HEK293 (cell line): ENCODE results near the gene CACNA1H.

Experiments used
- CTCF ChIA-PET: fragments of 350-600 bp; formaldehyde crosslinking; extraction: SDS; loops from one replicate; lab custom pipeline; 2021; ENCODE audit warnings: antibody characterized with exemption; lab: Yijun Ruan, JAX
- POLR2A ChIA-PET: fragments of 300-600 bp; formaldehyde crosslinking; extraction: SDS; loops from one replicate; lab custom pipeline; 2020; ENCODE audit warnings: antibody characterized with exemption, inconsistent platforms; lab: Yijun Ruan, JAX
- H3K27ac ChIP-seq: fragments of 200-500 bp; sonication (Bioruptor generic); 2 replicates; pipeline ENCODE4 v1.5.1; 2014; ENCODE audit warnings: low read depth, low read length, control low read depth, inconsistent platforms; ENCODE audit errors: extremely low read depth
- H3K36me3 ChIP-seq, 2 experiments: fragments of 200-500 bp in 1 of 2; sonication (Bioruptor generic) in 1 of 2; 1 replicate in 1 of 2; 2 replicates in 1 of 2; pipeline ENCODE4 v1.5.1; 2014 to 2017; ENCODE audit warnings: inconsistent platforms in 2 of 2, low read length in 2 of 2; ENCODE audit not compliant: control insufficient read depth in 2 of 2, insufficient read depth in 1 of 2
- H3K4me1 ChIP-seq: fragments of 200-500 bp; sonication (Bioruptor generic); 2 replicates; pipeline ENCODE4 v1.5.1; 2014; ENCODE audit warnings: mild to moderate bottlenecking, low read length, inconsistent platforms; ENCODE audit not compliant: control insufficient read depth, insufficient read depth
- H3K4me3 ChIP-seq: 2 replicates; pipeline ENCODE4 v1.5.1; 2011; ENCODE audit warnings: low read depth, mild to moderate bottlenecking, control low read depth, low read length, moderate library complexity
- H3K9me3 ChIP-seq: fragments of 200-500 bp; sonication (Bioruptor generic); 2 replicates; pipeline ENCODE4 v1.5.1; 2014; ENCODE audit warnings: low read depth, low read length, inconsistent platforms; ENCODE audit not compliant: control insufficient read depth, insufficient read depth
- ATF2 ChIP-seq: fragments of 450-650 bp; formaldehyde crosslinking; IDR thresholded peaks from 2 replicates; pipeline ENCODE4 v1.5.1; 2016; ENCODE audit warnings: missing biosample characterization, missing genetic modification characterization, low read depth
- BCL11B ChIP-seq: fragments of 450-650 bp; formaldehyde crosslinking; IDR thresholded peaks from 2 replicates; pipeline ENCODE4 v1.5.1; 2016; ENCODE audit warnings: low read depth, missing biosample characterization, missing genetic modification characterization
- GLIS1 ChIP-seq: fragments of 450-650 bp; formaldehyde crosslinking; IDR thresholded peaks from 2 replicates; pipeline ENCODE4 v1.5.1; 2016; ENCODE audit warnings: missing biosample characterization, missing genetic modification characterization
- IKZF3 ChIP-seq: fragments of 450-650 bp; IDR thresholded peaks from 2 replicates; pipeline ENCODE4 v1.5.0; 2018; ENCODE audit warnings: missing biosample characterization, mild to moderate bottlenecking, missing genetic modification characterization, moderate library complexity
- PRDM1 ChIP-seq: fragments of 450-650 bp; formaldehyde crosslinking; IDR thresholded peaks from 2 replicates; pipeline ENCODE4; 2016; ENCODE audit warnings: missing biosample characterization, missing genetic modification characterization
- YY1 ChIP-seq: fragments of 450-650 bp; formaldehyde crosslinking; IDR thresholded peaks from 2 replicates; pipeline ENCODE4 v1.5.1; 2018; ENCODE audit warnings: missing biosample characterization, missing genetic modification characterization
- ZNF121 ChIP-seq: fragments of 450-650 bp; formaldehyde crosslinking; IDR thresholded peaks from 2 replicates; pipeline ENCODE4 v1.5.1; 2016; ENCODE audit warnings: missing biosample characterization, missing genetic modification characterization
- ZNF221 ChIP-seq: fragments of 450-650 bp; formaldehyde crosslinking; IDR thresholded peaks from 2 replicates; pipeline ENCODE4 v1.5.1; 2017; ENCODE audit warnings: missing biosample characterization, missing genetic modification characterization, borderline replicate concordance
- ZNF341 ChIP-seq: fragments of 450-650 bp; formaldehyde crosslinking; IDR thresholded peaks from 2 replicates; pipeline ENCODE4; 2016; ENCODE audit warnings: low read depth, missing biosample characterization, missing genetic modification characterization
- ZNF600 ChIP-seq: fragments of 450-650 bp; formaldehyde crosslinking; IDR thresholded peaks from 2 replicates; pipeline ENCODE4 v1.5.1; 2016; ENCODE audit warnings: missing biosample characterization, missing genetic modification characterization
- ZNF76 ChIP-seq: fragments of 450-650 bp; formaldehyde crosslinking; IDR thresholded peaks from 2 replicates; pipeline ENCODE4; 2016; ENCODE audit warnings: low read depth, missing biosample characterization, missing genetic modification characterization, borderline replicate concordance
- ZNF776 ChIP-seq: fragments of 450-650 bp; formaldehyde crosslinking; IDR thresholded peaks from 2 replicates; pipeline ENCODE4 v1.5.0; 2017; ENCODE audit warnings: missing biosample characterization, missing genetic modification characterization, borderline replicate concordance
- ZSCAN30 ChIP-seq: fragments of 450-650 bp; IDR thresholded peaks from 2 replicates; pipeline ENCODE4 v1.5.1; 2018; ENCODE audit warnings: missing biosample characterization, mild to moderate bottlenecking, missing genetic modification characterization, moderate library complexity
- TF ChIP-seq, protein P1 (sequence below): fragments of 450-650 bp; formaldehyde crosslinking; IDR thresholded peaks from 2 replicates; pipeline ENCODE4 v1.5.1; 2016; ENCODE audit warnings: missing biosample characterization, missing genetic modification characterization

CACNA1H gene

DNA sequence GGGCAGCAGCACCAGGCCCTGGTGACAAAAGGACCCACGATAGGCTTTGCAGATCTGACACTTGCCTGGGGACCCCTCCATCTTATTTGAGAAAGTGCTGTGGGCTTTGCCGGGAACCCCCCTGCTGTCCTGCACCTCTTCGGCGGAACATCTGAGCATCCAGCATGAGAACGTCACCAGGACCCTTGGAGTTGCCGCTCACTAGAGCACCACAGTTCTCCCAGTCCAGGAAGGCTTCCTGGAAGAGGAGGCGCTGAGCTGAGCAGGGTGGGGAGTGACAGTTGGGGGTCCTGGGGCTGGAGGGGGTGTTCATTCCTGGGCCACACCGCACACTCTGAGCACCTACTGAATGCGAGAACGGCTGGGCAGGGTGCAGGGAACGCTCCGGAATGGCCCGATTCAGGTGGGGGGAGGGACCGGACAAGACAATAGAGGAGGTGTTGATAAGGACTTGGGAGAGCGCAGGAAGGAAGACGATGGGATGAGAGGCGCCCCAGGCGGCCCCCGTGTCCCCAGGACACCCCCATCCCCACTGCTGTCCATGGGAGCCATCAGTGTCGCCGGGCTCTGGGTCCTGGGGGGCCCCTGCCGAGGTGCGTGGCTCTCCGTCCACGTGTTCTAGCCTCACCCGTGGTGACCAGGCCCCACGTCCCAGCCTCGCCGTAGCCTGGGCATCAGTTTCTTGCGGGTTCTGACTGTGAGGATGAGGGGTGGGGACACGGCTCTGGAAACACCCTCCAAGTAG is 24.8 kb upstream of the CACNA1H start:
- Histone ChIP-seq H3K4me1 (no peaks in the 10 kb centered on the region), H3K36me3 (no peaks in the 10 kb centered on the region), H3K9me3 (no peaks in the 10 kb centered on the region), H3K27ac (no peak overlapping the region), H3K4me3 (no peak overlapping the region)
- CTCF ChIA-PET, result interaction anchor here (0.6 kb wide), 1 partner anchor 120 kb away, joined by 4 read pairs; no protein-coding TSS in a partner anchor
- POLR2A ChIA-PET, result no interaction called here
- TF ChIP-seq ZNF600 (tag by site-specific recombination), result peak; percentile 83; the same call in 1 of the 2 replicates
- TF ChIP-seq ZNF341, result peak; percentile 54
- TF ChIP-seq ZNF121, result no peak

DNA sequence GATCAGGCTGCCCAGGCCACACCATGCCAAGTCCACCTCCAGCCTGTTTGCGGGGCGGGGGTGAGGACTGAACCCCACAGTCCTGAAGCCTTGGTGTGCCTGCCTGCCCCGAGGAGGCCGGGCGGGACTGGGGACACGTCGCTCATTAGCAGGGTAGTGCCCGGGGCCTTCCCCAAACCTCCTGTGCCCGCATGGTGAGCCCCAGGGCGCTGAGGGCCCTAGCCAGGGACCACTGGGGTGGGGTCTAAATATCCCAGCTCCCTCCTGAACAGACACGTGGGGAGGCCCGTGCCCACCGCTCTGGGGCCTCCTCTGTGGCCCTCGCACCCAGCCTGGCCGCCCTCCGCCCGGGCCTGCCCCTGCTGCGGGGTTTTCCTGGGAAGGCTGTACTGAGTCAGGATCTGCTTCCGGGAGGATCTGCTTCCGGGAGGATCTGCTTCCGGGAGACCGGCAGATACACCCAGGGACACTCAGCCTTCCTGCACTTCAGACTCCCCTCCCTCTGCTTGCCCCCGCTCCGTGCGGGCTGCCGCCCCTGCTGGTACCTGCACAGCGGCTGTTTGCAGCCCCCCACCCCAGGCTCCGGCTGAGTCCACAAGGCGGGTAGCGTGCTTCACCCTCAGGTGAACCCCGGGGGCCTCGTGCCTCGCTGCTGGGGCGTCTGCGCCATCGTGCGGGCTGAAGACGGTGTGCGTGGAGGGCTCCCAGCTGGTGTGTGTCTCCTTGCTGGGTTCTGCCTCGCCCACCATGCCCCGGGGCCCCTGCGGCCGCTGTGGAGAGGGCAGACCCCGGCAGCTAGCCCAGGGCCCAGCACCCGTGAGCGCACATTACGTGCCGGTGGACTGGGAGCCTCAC is 23.6 kb upstream of the CACNA1H start:
- Histone ChIP-seq H3K36me3 (no peaks in the 10 kb centered on the region), H3K27ac (no peak overlapping the region), H3K9me3 (no peaks in the 10 kb centered on the region), H3K4me1 (no peaks in the 10 kb centered on the region), H3K4me3 (no peak overlapping the region)
- POLR2A ChIA-PET, result no interaction called here
- TF ChIP-seq ZNF776 (tag by site-specific recombination) (no peak), IKZF3 (tag by site-specific recombination) (0 out of 2 replicates have a peak, but pooled peaks have one; percentile 35)
- CTCF ChIA-PET, result interaction anchor here (0.8 kb wide), 1 partner anchor 23 kb away, joined by 3 read pairs; no protein-coding TSS in a partner anchor

- Histone ChIP-seq H3K9me3 (no peaks in the 10 kb centered on the region), H3K4me3 (no peak overlapping the region), H3K4me1 (no peaks in the 10 kb centered on the region), H3K36me3 (no peaks in the 10 kb centered on the region), H3K27ac (no peak overlapping the region)
- ChIA-PET CTCF (interaction anchor here (0.5 to 0.8 kb wide), 3 partner anchors 24 to 325 kb away, joined by 3 to 4 read pairs (median 3); no protein-coding TSS in a partner anchor), POLR2A (no interaction called here)
- TF ChIP-seq BCL11B, result peak; percentile 83
- TF ChIP-seq, protein P1, sequence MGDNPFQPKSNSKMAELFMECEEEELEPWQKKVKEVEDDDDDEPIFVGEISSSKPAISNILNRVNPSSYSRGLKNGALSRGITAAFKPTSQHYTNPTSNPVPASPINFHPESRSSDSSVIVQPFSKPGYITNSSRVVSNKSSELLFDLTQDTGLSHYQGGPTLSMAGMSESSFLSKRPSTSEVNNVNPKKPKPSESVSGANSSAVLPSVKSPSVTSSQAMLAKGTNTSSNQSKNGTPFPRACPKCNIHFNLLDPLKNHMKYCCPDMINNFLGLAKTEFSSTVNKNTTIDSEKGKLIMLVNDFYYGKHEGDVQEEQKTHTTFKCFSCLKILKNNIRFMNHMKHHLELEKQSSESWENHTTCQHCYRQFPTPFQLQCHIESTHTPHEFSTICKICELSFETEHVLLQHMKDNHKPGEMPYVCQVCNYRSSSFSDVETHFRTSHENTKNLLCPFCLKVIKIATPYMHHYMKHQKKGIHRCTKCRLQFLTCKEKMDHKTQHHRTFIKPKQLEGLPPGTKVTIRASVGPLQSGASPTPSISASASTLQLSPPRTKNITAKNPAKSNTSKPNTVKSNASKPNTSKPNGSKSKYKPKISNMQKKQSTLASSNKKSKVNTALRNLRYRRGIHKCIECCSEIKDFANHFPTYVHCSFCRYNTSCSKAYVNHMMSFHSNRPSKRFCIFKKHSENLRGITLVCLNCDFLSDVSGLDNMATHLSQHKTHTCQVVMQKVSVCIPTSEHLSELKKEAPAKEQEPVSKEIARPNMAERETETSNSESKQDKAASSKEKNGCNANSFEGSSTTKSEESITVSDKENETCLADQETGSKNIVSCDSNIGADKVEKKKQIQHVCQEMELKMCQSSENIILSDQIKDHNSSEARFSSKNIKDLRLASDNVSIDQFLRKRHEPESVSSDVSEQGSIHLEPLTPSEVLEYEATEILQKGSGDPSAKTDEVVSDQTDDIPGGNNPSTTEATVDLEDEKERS (tag by site-specific recombination), result no peak
Measured at GRCh38 chr16:1130382-1130781, 22.5 kb upstream of the CACNA1H start.

DNA sequence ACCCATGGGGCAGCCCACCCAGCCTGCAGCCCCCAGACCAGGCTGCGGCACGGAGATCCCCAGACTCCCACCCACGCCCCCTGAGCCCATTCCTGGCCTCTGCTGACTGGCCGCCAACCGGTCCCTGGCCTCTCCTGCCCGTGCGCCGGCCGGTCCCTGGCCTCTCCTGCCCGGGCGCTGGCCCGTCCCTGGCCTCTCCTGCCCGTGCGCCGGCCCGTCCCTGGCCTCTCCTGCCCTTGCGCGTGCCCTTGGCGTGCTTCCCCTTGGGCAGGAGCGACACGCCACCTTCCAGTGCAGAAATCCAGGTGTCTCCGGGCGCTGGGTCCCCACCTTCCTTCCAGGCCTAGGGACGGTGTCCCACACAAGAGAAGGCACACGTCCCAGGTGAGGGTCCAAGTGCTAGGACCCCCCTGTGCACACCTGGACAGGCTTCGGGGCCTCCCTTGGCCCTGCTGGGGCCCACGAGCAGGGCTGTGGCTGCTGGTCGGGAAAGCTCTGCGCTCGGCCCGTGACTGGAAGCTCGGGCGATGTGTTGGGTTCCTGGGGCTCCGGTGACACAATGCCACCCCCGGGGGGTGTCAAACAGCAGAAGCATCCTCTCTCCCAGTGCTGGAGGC is 21.4 kb upstream of the CACNA1H start:
- ChIA-PET POLR2A (no interaction called here), CTCF (interaction anchor here (0.5 to 0.7 kb wide), 3 partner anchors 61 to 896 kb away, joined by 3 read pairs; no protein-coding TSS in a partner anchor)
- Histone ChIP-seq H3K27ac (no peak overlapping the region), H3K4me3 (no peak overlapping the region), H3K9me3 (no peaks in the 10 kb centered on the region), H3K4me1 (no peaks in the 10 kb centered on the region), H3K36me3 (no peaks in the 10 kb centered on the region)
- TF ChIP-seq ZNF221 (tag by site-specific recombination), result no peak
- TF ChIP-seq YY1 (tag by site-specific recombination), result no peak
- TF ChIP-seq PRDM1 (tag by site-specific recombination), result no peak
- TF ChIP-seq ZNF600 (tag by site-specific recombination), result no peak
- no peak for TF ChIP-seq ZNF76
- no peak for TF ChIP-seq ATF2 (tag by site-specific recombination)
- TF ChIP-seq GLIS1 (tag by site-specific recombination), result no peak
- no peak for TF ChIP-seq ZSCAN30 (tag by site-specific recombination)
